Measurements from ENCODE around the gene ZNRF1. TPM values are rescaled to one million over a fixed set of nuclear protein-coding genes. Genes with fewer than 3 reads are reported as not detected.
"Not testable (repeated sequence)": the region's sequence is repeated elsewhere in the genome, so short reads cannot be mapped to it uniquely, and the experiment has no call there.

Gene ZNRF1
- total RNA-seq, 1 donor from 2014 or later = 82.3 TPM

- DNase-seq (ENCODE audit: low read depth) = no peak
Observed at GRCh38 chr16:75074920-75075687, 76.3 kb downstream of the ZNRF1 start.

- DNase-seq (ENCODE audit: low read depth) = no peak
Observed at GRCh38 chr16:75075688-75076268, 77.0 kb downstream of the ZNRF1 start.

DNA sequence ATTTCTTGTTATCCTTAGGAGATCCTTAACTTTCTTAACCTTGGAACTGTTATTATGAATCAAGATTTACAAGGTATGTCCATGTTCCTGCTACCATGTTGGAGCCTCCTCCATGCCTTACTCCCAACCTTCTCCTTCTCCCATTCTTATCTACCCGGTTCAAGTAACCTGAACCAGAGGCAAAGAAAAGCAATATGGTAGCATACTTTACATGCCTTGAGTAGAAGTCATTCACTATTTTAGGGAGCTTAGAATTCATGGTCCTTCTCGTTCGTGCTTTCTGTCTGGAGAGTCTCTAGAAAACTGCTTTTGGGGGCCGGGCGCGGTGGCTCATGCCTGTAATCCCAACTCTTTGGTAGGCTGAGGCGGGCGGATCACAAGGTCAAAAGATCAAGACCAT lies 80.1 kb downstream of the ZNRF1 start:
- peak; percentile 65 for DNase-seq (ENCODE audit: low read depth)

GRCh38 chr16:75079346-75079926 lies 80.6 kb downstream of the ZNRF1 start:
- peak; percentile 84 for DNase-seq (ENCODE audit: low read depth)

GRCh38 chr16:75080205-75081029 lies 81.6 kb downstream of the ZNRF1 start:
- no peak for DNase-seq (ENCODE audit: low read depth)

DNA sequence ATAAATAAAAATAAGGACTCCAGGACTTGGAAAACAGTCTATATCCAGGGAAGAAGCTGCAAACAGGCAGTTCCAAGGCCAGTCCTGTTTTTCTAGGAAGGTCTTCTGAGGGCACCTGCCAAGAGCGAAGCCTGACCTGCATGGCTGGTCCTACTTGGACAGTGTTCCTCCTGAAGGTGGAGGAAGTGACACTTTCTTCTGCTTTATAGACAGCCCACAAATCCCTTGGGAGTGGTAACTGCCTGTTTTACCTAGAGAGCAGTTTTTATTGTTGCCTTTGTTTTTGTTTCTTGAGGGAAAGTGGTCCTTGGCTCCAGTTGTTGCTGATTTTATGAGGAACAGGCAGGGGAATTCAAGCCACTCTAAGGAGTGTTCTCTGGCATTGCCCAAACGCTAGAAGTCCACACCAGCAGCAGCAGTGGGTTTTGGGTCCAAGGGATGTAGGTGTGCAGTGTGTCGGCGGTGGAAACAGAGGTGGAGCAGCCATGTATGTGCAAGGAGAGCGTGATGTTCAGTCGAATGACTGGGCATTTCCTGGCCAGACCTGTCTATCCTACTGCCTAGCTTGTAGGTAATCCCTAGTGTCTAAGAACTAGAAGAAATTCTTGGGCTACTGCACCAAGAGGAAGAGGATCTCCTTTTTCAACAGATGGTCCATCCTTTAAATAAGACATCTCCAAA lies 82.5 kb downstream of the ZNRF1 start:
- no peak for DNase-seq (ENCODE audit: low read depth)

DNA sequence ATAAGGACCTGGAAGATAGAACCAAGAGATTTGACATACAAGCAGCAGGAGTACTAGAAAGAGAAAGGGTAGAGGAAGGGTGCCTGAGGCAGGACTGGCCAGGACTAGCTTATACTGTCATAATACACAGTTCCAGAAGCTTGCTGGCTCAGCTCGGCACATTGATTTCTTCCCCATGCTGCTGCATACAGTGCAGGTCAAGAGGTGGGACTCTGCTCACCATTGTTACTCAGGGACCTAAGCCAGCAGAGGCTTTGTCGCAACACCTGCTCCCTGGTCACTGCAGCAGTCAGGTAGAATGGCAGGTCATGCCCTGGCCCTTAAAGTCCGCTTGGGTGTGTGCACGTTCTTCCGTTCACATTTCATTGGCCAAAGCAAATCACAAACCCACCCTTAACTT lies 85.0 kb downstream of the ZNRF1 start:
- no peak for DNase-seq (ENCODE audit: low read depth)

DNA sequence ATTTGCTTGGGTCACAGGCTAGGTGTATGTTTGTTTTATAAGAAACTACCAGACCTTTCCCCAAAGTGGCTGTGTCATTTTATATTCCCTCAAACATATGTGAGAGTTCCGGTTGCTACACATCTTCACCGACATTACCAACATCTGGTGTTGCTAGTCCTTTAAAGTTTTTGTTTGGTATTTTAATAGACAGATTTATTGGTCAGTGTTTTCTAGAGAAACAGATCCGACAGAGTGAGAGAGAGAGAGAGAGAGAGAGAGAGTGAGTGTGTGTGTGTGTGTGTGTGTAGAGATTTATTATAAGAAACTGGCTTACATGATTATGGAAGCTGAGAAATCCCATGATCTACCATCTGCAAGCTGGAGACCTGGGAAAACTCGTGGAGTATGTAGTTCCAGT lies 86.7 kb downstream of the ZNRF1 start:
- no peak for DNase-seq (ENCODE audit: low read depth)

GRCh38 chr16:75086281-75086680 lies 87.5 kb downstream of the ZNRF1 start:
- DNase-seq (ENCODE audit: low read depth) = no peak

DNA sequence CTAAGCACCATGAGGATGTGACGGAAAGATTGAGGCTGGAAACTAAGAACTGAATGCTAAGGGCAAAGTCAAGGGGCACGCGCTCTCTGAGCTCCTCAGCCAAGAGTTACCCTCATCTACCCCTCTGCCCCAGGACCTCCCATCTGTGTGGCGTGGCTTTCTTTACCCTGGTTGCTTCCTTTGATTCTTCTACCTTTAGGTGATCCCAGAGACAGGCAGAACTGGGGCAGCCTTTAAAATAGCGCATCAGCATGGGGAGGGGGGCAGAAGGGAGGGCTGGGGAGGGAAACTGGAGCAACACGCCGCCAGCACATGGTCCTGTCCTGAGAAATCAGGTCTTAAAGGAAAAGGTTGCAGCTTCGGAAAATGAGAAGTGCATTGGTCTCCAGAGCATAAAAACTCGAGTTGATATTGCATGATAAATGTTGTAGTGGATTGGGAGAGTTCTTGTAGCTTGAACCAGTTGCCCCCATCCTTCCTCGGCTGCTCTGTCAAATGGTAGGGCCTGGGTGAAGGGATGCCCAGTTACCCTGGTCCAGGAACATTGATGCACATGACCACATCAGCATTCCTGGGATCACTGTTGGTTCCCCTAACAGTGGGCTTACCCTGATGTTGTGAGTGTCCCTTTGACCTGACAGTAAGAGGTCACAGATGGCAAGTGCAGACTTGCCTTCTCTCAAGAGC lies 88.0 kb downstream of the ZNRF1 start:
- DNase-seq (ENCODE audit: low read depth) = no peak

- DNase-seq (ENCODE audit: low read depth) = peak; percentile 95
Observed at GRCh38 chr16:75087375-75087979, 88.7 kb downstream of the ZNRF1 start.

DNA sequence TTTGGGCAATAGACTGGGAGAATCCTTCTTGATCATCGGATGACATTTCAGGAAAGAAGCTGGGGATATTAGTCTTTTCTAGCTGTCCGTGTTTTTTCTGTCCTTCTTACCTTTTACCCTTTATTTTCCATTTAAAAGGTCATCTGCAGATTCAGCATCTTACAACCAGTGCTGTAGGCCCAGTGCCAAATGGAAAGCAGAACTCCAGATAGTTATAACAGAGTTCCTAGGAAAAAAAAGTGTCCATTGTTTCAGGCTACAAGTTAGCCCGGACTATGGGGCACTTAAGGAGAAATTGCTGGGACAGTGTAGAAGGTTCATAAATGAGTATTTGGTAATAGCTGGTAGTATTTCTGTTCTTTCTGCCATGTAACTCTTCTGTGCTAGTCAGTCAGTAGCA lies 89.4 kb downstream of the ZNRF1 start:
- DNase-seq (ENCODE audit: low read depth) = no peak

GRCh38 chr16:75088934-75089333 lies 90.1 kb downstream of the ZNRF1 start:
- no peak for DNase-seq (ENCODE audit: low read depth)

DNA sequence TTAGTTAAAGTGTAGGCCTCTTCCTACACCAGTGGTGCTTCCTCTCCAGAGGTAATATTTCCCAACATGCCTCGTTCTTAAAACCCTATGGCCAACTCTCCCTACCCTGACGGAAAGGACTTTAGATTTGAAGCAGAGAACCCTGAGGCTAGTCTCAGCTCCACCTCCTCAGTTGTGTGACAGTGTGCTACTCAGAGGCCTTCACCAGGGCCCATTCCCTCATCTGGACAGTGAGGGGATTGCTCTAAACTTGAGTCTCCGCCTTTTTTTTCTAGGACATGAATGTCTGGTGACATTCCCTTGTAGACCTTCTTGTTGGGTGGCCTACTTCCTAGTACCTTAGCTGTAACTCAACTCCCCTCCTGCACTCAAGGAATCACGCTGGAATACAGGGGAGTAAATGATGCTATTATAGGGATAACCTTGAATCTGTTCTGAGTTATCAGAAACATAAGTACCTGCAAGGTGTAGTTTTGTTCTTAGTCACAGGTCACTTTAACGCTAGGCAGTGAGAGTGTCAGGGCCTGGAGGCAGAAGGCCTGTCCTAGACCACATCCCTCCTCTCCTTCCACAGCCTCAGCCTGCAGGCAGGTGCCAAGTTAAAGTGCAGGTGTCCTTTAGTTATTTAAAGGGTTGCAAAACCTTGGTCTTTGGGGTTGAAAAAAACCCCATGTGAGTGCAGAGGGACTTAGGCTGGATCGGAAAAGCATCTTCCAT lies 90.8 kb downstream of the ZNRF1 start:
- DNase-seq (ENCODE audit: low read depth) = no peak

GRCh38 chr16:75090899-75091298 lies 92.1 kb downstream of the ZNRF1 start:
- DNase-seq (ENCODE audit: low read depth) = not testable (repeated sequence)

- DNase-seq (ENCODE audit: low read depth) = not testable (repeated sequence)
Observed at GRCh38 chr16:75091619-75092018, 92.8 kb downstream of the ZNRF1 start.

DNA sequence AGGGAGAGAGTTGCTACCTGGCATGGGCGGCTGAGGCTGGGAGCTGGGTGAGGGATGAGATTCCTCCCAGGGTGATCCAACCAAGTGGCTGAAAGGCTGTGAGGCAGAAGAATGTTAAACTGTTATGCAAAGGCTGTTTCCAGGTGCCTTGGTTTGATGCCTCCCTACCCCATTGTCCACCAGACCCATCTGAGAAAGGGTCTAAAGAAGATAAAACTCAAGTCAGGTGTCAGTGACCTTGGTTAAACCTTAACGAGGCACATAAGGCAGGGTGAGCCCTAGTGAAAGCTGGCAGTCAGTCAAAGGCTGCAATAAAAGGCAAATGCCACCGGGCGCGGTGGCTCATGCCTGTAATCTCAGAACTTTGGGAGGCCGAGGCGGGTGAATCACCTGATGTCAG lies 94.0 kb downstream of the ZNRF1 start:
- DNase-seq (ENCODE audit: low read depth) = no peak

- DNase-seq (ENCODE audit: low read depth) = no peak
Observed at GRCh38 chr16:75093598-75094540, 95.0 kb downstream of the ZNRF1 start.
